ENCODE measurements around the gene CASP8. TPM values are rescaled to one million over a fixed set of nuclear protein-coding genes. Genes with fewer than 3 reads are reported as not detected.

The CASP8 gene
- total and polyA plus RNA-seq, 9 of the 15 experiments (the other 6 are each of a cell fraction or from before 2014, with no cell fraction given), result 10.2 to 31.4 (median 19.4) TPM

DNA sequence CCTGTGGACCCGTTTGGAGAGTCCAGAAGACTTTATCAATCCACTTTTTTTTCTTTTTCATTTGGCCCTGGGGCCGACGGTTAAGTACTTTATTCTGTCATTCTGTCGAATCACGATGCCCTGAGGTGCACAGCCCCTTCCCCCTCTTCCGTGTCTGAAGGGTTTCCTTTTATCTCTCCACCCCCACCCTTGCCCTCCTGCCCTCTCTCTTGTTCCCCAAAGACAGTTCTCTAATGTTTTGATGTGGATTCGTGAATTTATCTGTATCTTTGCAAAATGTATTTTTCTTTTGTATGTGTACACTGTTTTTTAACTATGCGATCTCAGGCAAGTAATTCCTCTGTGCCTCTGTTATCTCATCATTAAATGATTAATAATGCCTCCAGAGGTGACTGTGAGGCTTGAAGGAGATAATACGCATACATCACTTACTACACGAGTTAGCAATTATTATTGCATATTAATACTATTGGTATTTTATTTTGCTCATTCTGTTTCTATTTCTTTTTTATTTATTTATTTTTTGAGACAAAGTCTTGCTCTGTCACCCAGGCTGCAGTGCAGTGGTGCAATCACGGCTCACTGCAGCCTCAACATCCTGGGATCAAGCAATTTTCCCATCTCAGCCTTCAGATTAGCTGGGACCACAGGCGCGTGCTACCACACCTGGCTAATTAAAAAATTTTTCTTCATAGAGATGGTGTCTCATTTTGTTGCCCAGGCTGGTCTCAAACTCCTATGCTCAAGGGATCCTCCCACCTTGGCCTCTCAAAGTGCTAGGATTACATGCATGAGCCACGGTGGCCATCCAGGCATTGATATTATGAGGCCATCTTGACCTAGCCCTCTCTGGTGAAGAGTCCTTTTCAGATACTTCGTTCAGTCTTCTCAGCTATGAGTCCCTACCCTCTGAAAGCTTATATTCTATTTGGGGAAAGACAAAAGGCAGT is 1.4 kb upstream of the CASP8 start (continued):
- TF ChIP-seq, protein P1, sequence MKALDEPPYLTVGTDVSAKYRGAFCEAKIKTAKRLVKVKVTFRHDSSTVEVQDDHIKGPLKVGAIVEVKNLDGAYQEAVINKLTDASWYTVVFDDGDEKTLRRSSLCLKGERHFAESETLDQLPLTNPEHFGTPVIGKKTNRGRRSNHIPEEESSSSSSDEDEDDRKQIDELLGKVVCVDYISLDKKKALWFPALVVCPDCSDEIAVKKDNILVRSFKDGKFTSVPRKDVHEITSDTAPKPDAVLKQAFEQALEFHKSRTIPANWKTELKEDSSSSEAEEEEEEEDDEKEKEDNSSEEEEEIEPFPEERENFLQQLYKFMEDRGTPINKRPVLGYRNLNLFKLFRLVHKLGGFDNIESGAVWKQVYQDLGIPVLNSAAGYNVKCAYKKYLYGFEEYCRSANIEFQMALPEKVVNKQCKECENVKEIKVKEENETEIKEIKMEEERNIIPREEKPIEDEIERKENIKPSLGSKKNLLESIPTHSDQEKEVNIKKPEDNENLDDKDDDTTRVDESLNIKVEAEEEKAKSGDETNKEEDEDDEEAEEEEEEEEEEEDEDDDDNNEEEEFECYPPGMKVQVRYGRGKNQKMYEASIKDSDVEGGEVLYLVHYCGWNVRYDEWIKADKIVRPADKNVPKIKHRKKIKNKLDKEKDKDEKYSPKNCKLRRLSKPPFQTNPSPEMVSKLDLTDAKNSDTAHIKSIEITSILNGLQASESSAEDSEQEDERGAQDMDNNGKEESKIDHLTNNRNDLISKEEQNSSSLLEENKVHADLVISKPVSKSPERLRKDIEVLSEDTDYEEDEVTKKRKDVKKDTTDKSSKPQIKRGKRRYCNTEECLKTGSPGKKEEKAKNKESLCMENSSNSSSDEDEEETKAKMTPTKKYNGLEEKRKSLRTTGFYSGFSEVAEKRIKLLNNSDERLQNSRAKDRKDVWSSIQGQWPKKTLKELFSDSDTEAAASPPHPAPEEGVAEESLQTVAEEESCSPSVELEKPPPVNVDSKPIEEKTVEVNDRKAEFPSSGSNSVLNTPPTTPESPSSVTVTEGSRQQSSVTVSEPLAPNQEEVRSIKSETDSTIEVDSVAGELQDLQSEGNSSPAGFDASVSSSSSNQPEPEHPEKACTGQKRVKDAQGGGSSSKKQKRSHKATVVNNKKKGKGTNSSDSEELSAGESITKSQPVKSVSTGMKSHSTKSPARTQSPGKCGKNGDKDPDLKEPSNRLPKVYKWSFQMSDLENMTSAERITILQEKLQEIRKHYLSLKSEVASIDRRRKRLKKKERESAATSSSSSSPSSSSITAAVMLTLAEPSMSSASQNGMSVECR (CRISPR knock-in tag; IDR thresholded peaks at IDR 0.05), result no peak
- TF ChIP-seq ZC3H8 (IDR thresholded peaks at IDR 0.05) (no peak), HMG20A (CRISPR knock-in tag; conservative IDR thresholded peaks at IDR 0.05) (no peak), HOMEZ (CRISPR knock-in tag; IDR thresholded peaks at IDR 0.05) (no peak), SNRNP70 (optimal IDR thresholded peaks at IDR 0.05; ENCODE audit: low read depth, low read length) (no peak), ILK (tag; IDR thresholded peaks at IDR 0.05; ENCODE audit: borderline replicate concordance, low read depth) (no peak), CREB1 (IDR thresholded peaks at IDR 0.05) (no peak), CREB1 (CRISPR knock-in tag; IDR thresholded peaks at IDR 0.05) (no peak), BRF2 (IDR thresholded peaks at IDR 0.05; ENCODE audit: borderline replicate concordance, insufficient read depth, insufficient read length) (no peak), ZNF146 (CRISPR knock-in tag; IDR thresholded peaks at IDR 0.05; ENCODE audit: unreplicated experiment) (no peak), E2F4 (CRISPR knock-in tag; IDR thresholded peaks at IDR 0.05; ENCODE audit: low read depth) (no peak), KHSRP (IDR thresholded peaks at IDR 0.05) (no peak)
- TF ChIP-seq, protein P2, sequence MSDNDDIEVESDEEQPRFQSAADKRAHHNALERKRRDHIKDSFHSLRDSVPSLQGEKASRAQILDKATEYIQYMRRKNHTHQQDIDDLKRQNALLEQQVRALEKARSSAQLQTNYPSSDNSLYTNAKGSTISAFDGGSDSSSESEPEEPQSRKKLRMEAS (CRISPR knock-in tag; IDR thresholded peaks at IDR 0.05), result no peak
- TF ChIP-seq, protein P3, sequence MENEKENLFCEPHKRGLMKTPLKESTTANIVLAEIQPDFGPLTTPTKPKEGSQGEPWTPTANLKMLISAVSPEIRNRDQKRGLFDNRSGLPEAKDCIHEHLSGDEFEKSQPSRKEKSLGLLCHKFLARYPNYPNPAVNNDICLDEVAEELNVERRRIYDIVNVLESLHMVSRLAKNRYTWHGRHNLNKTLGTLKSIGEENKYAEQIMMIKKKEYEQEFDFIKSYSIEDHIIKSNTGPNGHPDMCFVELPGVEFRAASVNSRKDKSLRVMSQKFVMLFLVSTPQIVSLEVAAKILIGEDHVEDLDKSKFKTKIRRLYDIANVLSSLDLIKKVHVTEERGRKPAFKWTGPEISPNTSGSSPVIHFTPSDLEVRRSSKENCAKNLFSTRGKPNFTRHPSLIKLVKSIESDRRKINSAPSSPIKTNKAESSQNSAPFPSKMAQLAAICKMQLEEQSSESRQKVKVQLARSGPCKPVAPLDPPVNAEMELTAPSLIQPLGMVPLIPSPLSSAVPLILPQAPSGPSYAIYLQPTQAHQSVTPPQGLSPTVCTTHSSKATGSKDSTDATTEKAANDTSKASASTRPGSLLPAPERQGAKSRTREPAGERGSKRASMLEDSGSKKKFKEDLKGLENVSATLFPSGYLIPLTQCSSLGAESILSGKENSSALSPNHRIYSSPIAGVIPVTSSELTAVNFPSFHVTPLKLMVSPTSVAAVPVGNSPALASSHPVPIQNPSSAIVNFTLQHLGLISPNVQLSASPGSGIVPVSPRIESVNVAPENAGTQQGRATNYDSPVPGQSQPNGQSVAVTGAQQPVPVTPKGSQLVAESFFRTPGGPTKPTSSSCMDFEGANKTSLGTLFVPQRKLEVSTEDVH (IDR thresholded peaks at IDR 0.05; ENCODE audit: low read depth, partially characterized antibody), result no peak
